Measurements from ENCODE around the gene PARD3. TPM values are rescaled to one million over a fixed set of nuclear protein-coding genes. Genes with fewer than 3 reads are reported as not detected.
A peak's percentile ranks its signal among the peaks of the same experiment; 100 is the strongest.

The PARD3 gene
- 46.3 TPM for total RNA-seq (2021; ENCODE audit: unreplicated experiment)
- 30.8 and 35.4 TPM in 2 replicates for polyA plus RNA-seq (2012)
- Bru-seq, nascent RNA = percentile 83 among the genes with signal in this experiment
- percentile 63 among the genes with signal in this experiment for BruChase-seq, experiment 1, labeled RNA remaining after a 6-hour chase
- BruChase-seq, experiment 2, labeled RNA remaining after a 2-hour chase = percentile 70 among the genes with signal in this experiment
- long read RNA-seq, full-length matches to known transcripts = 5 of 108 reads
- long read RNA-seq, partial matches to known transcripts = 61 of 108 reads
- long read RNA-seq, other reads (novel, unspliced or antisense) = 42 of 108 reads

DNA sequence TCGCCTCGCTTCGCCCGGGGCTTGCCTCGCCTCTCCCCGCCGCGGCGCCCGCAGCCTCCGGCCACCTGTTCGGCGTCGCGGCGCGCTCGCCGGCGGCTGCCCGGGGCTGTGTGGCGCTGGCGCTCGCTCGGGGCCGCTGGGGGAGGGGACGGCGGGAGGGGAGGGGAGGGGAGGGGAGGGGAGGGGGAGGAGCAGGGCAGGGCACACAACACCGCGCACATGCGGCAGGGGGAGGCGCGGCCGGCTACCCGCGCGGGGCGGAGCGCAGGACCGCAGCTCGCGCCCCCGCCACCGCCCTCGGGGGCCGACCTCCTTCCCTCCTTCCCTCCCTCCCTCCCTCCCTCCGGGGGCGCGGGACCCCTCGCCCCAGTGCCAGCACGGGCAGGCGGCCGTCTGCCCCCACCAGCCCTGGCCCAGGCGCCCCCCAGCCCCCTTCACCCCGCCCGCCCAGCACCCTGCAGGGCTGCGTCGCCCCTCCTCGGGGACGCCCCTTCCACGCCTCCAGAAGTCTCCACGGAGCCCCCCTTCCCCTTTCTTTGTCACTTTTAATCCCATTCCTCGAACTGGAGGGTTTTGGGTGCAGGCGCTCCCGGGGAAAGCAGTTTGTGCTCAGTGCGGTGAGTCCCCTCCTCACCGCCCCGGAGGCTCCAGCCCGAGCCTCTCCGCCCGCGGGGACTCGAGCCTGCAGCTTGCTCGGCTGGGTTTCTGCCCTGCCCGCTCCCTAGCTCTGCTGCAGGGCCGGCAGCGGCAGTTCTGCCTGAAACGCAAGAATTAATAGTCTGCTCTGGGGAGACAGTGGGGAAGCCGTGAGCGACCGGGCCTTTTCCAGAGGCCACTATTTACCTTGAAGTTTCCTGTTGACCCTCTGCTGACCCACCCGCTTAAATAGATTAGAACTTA is at the start of gene PARD3:
PARD3 (minus strand) TSS at position 112 of the 900 bp plus-strand sequence. CDS start 301 bp downstream, outside the sequence.
- peaks cover 40% of the 10 kb centered on the region for H3K79me2 ChIP-seq (ENCODE audit: insufficient read depth, low read length)
- peak within 1 kb of the TSS; percentile 94 for H3K27ac ChIP-seq (ENCODE audit: low read depth, low read length)
- no peaks in the 10 kb centered on the region for H3K9me2 ChIP-seq (ENCODE audit: insufficient read depth)
- ChIA-PET RAD21 (ENCODE audit: low non-redundant PET in 1 of 2, low total read pairs in 2 of 2, uncharacterized antibody in 2 of 2, unreplicated experiment in 2 of 2) (no interaction called here), CTCF (interaction anchor here (1.3 kb wide), 1 partner anchor 9 kb away, joined by 4 read pairs; no protein-coding TSS in a partner anchor), POLR2A (interaction anchor here (0.7 kb wide), 1 partner anchor 54 kb away, joined by 3 read pairs; no protein-coding TSS in a partner anchor)
- H3K9me3 ChIP-seq (ENCODE audit: control insufficient read depth in 1 of 2, insufficient read depth in 1 of 2, low read depth in 1 of 2, low read length in 2 of 2) = no peaks in the 10 kb centered on the region
- DNase-seq (ENCODE audit: low read depth, low spot score) (no peak), ATAC-seq (peak; percentile 85)
- H3K4me1 ChIP-seq (ENCODE audit: control insufficient read depth in 1 of 2, insufficient read depth in 2 of 2, low read length in 2 of 2) = peaks cover 13 to 25% of the 10 kb centered on the region in 2 experiments
- H3K4me2 ChIP-seq (ENCODE audit: low read length) = peak within 1 kb of the TSS; percentile 97
- intact Hi-C loops (cut with micrococcal nuclease) = no loop called here
- peak within 1 kb of the TSS; percentile 77 to 86 for H3K4me3 ChIP-seq (replicated peaks in 1 of 2; ENCODE audit: low read depth in 1 of 2, low read length in 2 of 2)
- no TSS peak for BruUV-seq (replicated peaks)
- H3K9ac ChIP-seq (ENCODE audit: low read length) = peak within 1 kb of the TSS; percentile 81
- no peaks in the 10 kb centered on the region for H3K27me3 ChIP-seq (ENCODE audit: insufficient read depth, low read length)
- no peak for TF ChIP-seq SP1 (IDR thresholded peaks at IDR 0.05; ENCODE audit: low read depth)
- TF ChIP-seq, protein P1, sequence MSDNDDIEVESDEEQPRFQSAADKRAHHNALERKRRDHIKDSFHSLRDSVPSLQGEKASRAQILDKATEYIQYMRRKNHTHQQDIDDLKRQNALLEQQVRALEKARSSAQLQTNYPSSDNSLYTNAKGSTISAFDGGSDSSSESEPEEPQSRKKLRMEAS (IDR thresholded peaks at IDR 0.05) = peak; percentile 47; the same call in 1 of the 2 replicates
- peak; percentile 63; the same call in 1 of the 2 replicates for TF ChIP-seq POLR2AphosphoS5 (IDR thresholded peaks at IDR 0.05; ENCODE audit: low read depth, low read length)
- no peaks in the 10 kb centered on the region for H4K20me1 ChIP-seq (ENCODE audit: insufficient read depth)
- no peak within 1 kb of the TSS for H2AFZ ChIP-seq (ENCODE audit: low read depth, low read length, poor library complexity, severe bottlenecking)
- no peaks in the 10 kb centered on the region for H3K36me3 ChIP-seq (ENCODE audit: control insufficient read depth in 1 of 2, insufficient read depth in 2 of 2, low read length in 2 of 2)

All from HCT116 (cell line).